Skeletal muscle tissue (tissue), 4 donors: ENCODE results near the gene FUBP3. TPM values are rescaled to one million over a fixed set of nuclear protein-coding genes. Genes with fewer than 3 reads are reported as not detected.
A peak's percentile ranks its signal among the peaks of the same experiment; 100 is the strongest.

ENCODE experiments used
- H3K27ac ChIP-seq: one replicate; pipeline ENCODE4 v1.7.0; 2013; ENCODE audit warnings: mild to moderate bottlenecking, low read depth, low read length, inconsistent platforms
- H3K27me3 ChIP-seq, 3 donors: one replicate each; pipeline ENCODE4 v1.7.0; 2013; ENCODE audit warnings: low read length in 3 of 3; ENCODE audit not compliant: control insufficient read depth in 3 of 3, insufficient read depth in 3 of 3
- H3K36me3 ChIP-seq, 3 donors: one replicate each; pipeline ENCODE4 v1.7.0; 2013; ENCODE audit warnings: low read length in 3 of 3; ENCODE audit not compliant: control insufficient read depth in 3 of 3, insufficient read depth in 3 of 3
- H3K4me1 ChIP-seq, 3 donors: one replicate each; pipeline ENCODE4 v1.7.0; 2013; ENCODE audit warnings: low read length in 3 of 3, mild to moderate bottlenecking in 3 of 3; ENCODE audit not compliant: control insufficient read depth in 3 of 3, insufficient read depth in 3 of 3
- H3K4me3 ChIP-seq, 3 donors: one replicate each; pipeline ENCODE4 v1.7.0; 2013; ENCODE audit warnings: low read length in 3 of 3
- H3K9ac ChIP-seq, 3 donors: one replicate each; pipeline ENCODE4 v1.7.0; 2013; ENCODE audit warnings: low read length in 3 of 3, mild to moderate bottlenecking in 3 of 3, moderate library complexity in 2 of 3, low read depth in 1 of 3
- H3K9me3 ChIP-seq, 3 donors: one replicate each; pipeline ENCODE4 v1.7.0; 2013; ENCODE audit warnings: low read length in 3 of 3; ENCODE audit not compliant: control insufficient read depth in 3 of 3
- total RNA-seq: library from RNA; depleted of rRNA; stranded (reverse); fragments of >200 nt; gene quantifications from one replicate; pipeline ENCODE4 v1.2.3, GENCODE V29; 2014
- donor health status: Osteomylitis.

The FUBP3 gene
- total RNA-seq, 1 donor from 2014 or later, result 18.8 TPM

DNA sequence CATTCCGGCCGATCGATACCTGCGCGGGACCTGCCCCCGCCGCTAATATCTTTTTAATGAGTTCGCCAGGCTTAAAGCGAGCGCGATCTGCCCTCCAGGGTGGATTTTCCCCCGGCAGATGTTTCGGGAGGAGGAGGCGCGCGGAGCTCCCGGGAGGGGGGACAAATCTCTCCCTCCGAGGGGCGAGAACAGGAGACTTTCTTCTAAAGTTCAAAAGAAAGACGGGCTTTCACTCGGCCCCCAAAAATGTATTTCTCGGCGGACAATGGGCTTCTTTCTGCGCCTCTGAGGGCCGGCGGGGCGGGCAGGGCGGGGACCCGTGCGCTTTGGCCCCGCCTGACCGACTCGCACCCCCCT is 80.9 kb downstream of the FUBP3 start:
- H3K9ac ChIP-seq, result no peak overlapping the region
- H3K9me3 ChIP-seq, result no peaks in the 10 kb centered on the region
- H3K36me3 ChIP-seq, result no peaks in the 10 kb centered on the region
- H3K4me1 ChIP-seq, result peaks cover 6 to 24% (median 23%) of the 10 kb centered on the region in 3 donors
- H3K27me3 ChIP-seq, result peaks cover 75 to 91% (median 83%) of the 10 kb centered on the region in 3 donors
- H3K27ac ChIP-seq, result no peak overlapping the region
- H3K4me3 ChIP-seq, result peak overlapping the region in 1 of 3 donors; percentile 52

DNA sequence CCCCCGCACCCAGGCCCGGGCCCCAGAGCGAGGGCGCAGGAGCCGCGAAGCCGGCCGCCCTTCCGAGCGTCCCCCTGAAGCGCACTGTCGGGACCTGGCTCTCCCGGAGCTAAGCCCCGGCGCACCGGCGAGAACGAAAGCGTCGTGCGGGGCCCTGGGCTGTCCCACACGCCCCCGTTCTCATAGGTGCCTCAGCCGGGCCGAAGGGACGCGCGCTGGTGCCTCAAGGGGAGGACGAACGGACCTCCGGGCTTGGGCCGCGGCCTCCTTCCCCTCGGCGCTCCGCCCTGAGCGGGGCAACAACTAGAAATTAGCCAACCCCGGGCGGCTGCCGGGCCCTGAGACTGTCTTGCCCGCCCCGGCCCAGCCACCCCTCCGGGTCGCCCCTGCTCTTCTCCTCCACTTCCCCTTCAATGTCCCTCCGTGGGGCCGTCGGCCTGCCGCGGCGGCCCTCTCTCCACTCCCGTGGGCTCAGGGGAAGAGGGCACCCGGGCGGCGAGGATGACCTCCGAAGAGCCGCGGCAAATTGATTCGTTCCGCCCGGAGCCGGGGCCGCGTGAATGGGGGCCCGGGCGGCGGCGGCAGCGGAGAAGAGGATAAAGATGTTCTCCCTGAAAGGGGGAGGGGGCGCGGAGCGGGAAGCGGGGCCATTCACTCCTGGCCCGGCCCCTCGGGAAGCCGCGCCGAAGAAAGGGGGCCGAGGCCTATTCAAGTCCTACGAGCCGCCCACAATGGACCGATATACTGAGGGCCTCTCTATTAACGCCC is 81.5 kb downstream of the FUBP3 start:
- Histone ChIP-seq H3K27ac (no peak overlapping the region), H3K36me3 (no peaks in the 10 kb centered on the region), H3K27me3 (peaks cover 80 to 91% (median 84%) of the 10 kb centered on the region in 3 donors), H3K9me3 (no peaks in the 10 kb centered on the region), H3K9ac (no peak overlapping the region), H3K4me3 (peak overlapping the region in 2 of 3 donors; percentile 49 to 52), H3K4me1 (peaks cover 11 to 25% (median 23%) of the 10 kb centered on the region in 3 donors)

DNA sequence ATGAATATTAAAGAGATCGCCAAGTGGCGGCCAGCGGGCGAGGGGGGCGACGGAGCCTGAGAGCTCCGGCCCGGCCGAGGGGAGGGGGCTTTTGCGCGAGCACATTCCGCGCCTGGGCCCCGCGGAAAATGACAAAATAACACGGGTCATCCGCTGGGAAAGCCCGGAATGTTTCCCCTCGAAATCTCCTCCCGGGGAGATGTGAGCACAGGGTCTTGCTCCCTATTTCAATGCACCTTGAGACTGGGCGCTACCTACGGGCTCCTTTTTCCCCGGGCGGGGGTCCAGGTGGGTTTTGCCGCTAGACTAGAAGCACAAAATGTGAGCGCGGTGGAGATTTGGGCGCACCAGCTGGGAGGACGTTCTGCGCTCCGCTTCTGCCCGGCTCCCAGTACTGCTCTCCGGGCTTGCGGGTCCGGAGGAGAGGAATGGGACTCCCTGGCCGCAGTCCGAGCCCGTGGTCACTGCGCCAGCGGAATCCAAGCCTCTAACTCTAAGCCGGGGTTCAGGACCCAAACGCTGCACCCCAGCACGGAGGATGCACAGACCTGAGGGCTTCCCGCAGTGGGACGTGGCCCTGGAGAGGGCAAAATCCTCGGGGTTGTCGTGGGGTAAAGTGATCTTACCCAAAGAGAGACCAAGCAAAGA is 82.2 kb downstream of the FUBP3 start:
- Histone ChIP-seq H3K9ac (no peak overlapping the region), H3K36me3 (no peaks in the 10 kb centered on the region), H3K27ac (no peak overlapping the region), H3K4me3 (no peak overlapping the region), H3K4me1 (peaks cover 14 to 25% (median 23%) of the 10 kb centered on the region in 3 donors), H3K9me3 (no peaks in the 10 kb centered on the region), H3K27me3 (peaks cover 81 to 91% (median 85%) of the 10 kb centered on the region in 3 donors)

DNA sequence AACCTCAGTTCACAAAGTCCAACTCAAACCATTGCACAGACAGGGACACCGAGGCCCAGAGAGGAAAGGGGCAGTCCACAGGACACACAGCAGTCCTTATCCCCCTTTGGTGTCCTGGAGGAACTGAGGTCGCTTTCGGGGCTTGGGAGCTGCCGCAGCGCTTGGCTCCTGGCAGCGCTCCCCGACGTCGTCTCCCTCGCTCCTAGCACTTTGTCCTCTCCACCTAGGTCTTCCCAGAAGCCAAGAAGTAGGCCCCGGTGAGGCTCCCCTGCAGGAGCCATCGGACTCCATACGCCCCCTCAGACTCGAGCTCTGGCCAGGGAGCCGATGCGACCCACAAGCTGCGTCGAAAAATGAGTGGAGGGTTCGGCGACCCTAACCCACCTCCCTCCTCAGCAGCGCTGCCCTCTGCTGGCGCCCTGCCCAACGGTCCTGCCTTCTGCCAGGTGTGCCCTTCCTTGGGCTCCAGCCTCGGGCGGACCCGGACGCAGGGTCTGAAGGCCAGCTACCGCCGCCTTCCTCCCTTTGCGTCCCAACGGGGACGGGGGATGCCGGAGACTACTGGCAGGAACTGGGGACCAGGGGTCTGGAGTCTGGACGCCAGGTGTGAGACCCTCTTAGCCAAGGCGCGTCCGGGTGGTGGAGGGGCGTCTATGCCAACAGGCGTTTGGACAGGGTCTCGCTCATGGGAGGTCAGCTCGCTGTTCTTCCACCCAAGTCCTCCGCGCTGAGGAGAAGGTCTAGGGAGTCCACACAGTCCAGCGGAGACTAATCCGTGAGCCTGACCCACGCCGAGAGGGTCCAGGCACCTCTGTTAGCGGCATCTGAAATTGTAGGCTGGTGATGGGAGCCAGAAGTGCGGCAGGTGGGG is 83.0 kb downstream of the FUBP3 start:
- H3K27me3 ChIP-seq, result peaks cover 81 to 92% (median 87%) of the 10 kb centered on the region in 3 donors
- H3K27ac ChIP-seq, result no peak overlapping the region
- H3K4me3 ChIP-seq, result no peak overlapping the region
- no peaks in the 10 kb centered on the region for H3K36me3 ChIP-seq
- H3K9ac ChIP-seq, result no peak overlapping the region
- peaks cover 14 to 25% (median 23%) of the 10 kb centered on the region in 3 donors for H3K4me1 ChIP-seq
- H3K9me3 ChIP-seq, result no peaks in the 10 kb centered on the region

DNA sequence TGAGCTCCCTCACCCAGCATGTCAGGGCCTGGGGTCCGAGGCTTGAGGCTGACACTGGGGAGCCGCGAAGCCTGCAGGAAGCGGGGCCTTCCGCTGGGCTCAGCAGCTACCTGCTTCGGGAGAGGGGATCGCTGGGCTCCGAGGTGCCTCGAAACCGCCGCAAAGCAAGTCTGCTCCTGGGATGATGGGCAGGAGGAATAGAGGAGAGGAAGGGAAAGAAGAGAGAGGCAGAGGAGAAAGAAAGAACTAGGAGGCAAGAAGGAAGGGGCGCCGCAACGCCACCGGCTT is 83.5 kb downstream of the FUBP3 start:
- no peak overlapping the region for H3K9ac ChIP-seq
- H3K27me3 ChIP-seq, result peaks cover 84 to 95% (median 91%) of the 10 kb centered on the region in 3 donors
- no peak overlapping the region for H3K27ac ChIP-seq
- H3K4me3 ChIP-seq, result peak overlapping the region in 1 of 3 donors; percentile 13
- H3K36me3 ChIP-seq, result no peaks in the 10 kb centered on the region
- no peaks in the 10 kb centered on the region for H3K9me3 ChIP-seq
- H3K4me1 ChIP-seq, result peaks cover 14 to 25% (median 23%) of the 10 kb centered on the region in 3 donors

DNA sequence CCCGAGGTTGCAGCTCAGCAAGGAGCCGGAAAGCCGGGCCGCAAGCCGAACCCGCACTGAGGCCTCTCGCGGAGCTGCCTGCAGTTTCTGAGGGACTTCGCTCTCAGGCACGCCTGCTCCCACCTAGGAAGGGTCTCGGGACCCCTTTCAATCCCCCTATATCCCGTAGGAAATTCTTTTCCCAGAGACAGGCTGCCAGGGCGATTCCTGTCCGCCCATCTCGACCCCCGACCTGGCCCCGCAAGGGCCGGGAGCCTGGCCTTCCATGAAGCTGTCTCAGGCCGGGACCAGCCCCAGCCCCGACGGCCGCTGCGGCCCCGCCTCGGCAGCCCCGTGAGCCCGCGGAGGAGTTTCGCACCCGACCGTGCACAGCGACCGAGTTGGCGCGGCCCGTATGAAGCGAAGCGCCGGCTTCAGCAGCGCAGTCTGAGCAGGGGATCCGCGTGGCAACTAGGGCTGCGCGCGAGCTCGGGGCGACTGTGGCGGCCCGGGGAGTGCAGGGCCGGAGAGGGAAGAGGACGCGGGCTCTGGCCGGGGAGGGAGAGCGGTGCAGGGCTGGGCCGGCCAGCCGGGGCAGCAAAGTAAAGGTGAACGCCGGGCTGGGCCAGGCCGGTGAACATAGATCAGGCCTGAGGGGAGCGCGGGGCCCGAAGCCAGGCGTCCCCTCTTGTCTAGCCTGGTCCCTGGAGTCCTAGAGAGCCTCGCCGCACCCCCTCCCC is 84.0 kb downstream of the FUBP3 start:
- Histone ChIP-seq H3K9ac (no peak overlapping the region), H3K27ac (no peak overlapping the region), H3K4me1 (peaks cover 14 to 25% (median 23%) of the 10 kb centered on the region in 3 donors), H3K9me3 (no peaks in the 10 kb centered on the region), H3K27me3 (peaks cover 84 to 94% (median 91%) of the 10 kb centered on the region in 3 donors), H3K36me3 (no peaks in the 10 kb centered on the region), H3K4me3 (peak overlapping the region in 1 of 3 donors; percentile 13)

DNA sequence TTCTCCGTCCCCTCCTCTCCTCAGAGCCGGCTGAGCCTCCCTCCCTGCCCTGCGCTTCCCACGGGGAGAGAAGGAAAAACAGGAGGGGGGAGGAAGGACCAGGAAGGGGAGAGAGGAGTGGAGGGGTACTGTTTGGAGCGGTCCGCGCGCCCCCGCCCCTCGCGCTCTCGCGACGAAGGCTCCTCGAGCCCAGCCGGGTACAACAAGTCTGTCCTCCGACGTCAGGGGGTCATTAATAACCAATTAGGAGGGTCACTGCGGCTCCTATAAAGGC is 84.5 kb downstream of the FUBP3 start:
- no peaks in the 10 kb centered on the region for H3K36me3 ChIP-seq
- no peaks in the 10 kb centered on the region for H3K9me3 ChIP-seq
- no peak overlapping the region for H3K27ac ChIP-seq
- no peak overlapping the region for H3K9ac ChIP-seq
- H3K27me3 ChIP-seq, result peaks cover 83 to 90% (median 89%) of the 10 kb centered on the region in 3 donors
- H3K4me3 ChIP-seq, result no peak overlapping the region
- peaks cover 14 to 25% (median 23%) of the 10 kb centered on the region in 3 donors for H3K4me1 ChIP-seq

DNA sequence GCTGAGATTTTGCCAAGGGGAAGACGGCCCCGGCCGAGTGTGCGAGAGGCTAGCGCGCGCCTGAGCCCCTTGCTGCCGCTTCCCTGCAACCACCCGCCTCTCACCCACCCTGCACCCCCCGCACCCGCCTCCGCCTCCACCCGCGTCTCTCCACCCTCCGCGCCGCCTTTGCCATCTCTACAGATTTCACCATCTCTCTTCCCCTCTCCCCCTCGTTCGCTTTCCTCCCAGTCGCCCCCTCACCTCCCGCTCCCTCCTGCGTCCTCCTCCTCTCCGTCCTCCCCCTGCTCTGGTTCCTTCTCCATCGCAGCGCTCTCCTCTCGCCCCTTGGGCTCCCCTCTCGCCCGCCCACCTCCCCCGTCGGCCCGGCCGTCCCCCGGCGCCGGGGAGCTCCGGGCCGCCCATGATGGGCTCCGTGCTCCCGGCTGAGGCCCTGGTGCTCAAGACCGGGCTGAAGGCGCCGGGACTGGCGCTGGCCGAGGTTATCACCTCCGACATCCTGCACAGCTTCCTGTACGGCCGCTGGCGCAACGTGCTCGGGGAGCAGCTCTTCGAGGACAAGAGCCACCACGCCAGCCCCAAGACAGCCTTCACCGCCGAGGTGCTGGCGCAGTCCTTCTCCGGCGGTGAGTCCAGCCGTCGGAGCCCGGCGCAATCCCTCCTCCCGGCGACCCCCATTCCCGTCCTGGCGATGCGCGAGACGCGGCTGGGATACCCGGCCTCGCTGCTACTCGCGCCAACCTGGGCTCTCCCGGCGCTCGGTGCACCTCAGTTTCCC is 85.1 kb downstream of the FUBP3 start, which contains the start of gene PRDM12:
TSS of gene PRDM12 (plus strand) at position 344 of the 778 bp plus-strand sequence. CDS start at position 404, 60 bp downstream.
- H3K36me3 ChIP-seq, result no peaks in the 10 kb centered on the region
- H3K4me1 ChIP-seq, result peaks cover 14 to 25% (median 23%) of the 10 kb centered on the region in 3 donors
- H3K4me3 ChIP-seq, result no peak within 1 kb of the TSS
- H3K27ac ChIP-seq, result no peak within 1 kb of the TSS
- H3K9ac ChIP-seq, result no peak within 1 kb of the TSS
- no peaks in the 10 kb centered on the region for H3K9me3 ChIP-seq
- peaks cover 78 to 85% (median 84%) of the 10 kb centered on the region in 3 donors for H3K27me3 ChIP-seq

DNA sequence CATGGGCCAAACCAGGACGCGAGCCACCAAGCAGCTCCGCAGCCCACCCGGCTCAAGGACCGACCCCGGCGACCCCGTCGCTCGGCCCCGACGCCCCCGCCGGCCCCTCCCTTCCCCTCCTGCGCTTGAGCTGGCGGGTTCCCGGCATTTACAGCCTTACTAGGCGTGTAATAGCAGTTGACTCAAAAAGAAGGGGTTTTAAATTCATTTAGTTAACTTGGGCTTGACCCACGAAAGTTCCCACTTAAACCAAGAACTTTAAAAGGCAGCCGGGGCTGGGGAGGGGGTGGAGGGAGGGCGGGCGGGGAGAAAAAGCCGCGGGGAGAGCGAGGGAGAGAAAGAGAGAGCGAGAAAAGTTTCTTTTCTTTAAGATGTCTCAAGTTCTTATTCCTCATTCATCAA is 85.7 kb downstream of the FUBP3 start:
- H3K9me3 ChIP-seq, result no peaks in the 10 kb centered on the region
- H3K4me3 ChIP-seq, result no peak overlapping the region
- H3K4me1 ChIP-seq, result peaks cover 14 to 25% (median 23%) of the 10 kb centered on the region in 3 donors
- no peak overlapping the region for H3K27ac ChIP-seq
- H3K9ac ChIP-seq, result no peak overlapping the region
- H3K36me3 ChIP-seq, result no peaks in the 10 kb centered on the region
- peaks cover 76 to 80% (median 80%) of the 10 kb centered on the region in 3 donors for H3K27me3 ChIP-seq
